ENCODE results near the gene VWA8.

DNA sequence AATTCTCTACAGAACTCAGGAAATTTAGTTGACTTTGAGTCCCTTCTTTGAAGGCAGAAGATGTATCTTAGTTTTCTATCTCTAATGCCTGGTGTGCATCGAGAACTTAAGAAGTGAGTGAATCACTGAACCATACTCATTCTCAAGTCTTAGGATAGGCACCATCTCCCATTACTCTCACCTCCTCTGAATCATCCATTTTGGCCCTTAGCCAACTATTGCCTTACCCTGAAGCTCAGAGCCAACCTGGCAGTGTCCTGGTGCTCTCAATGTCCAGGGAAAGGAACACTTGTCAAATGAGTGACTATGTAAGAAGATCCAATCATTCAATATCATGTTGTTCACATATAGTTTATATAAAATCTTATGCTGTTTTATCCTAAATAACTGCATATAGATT is 357.0 kb downstream of the VWA8 start:
- TF ChIP-seq, protein P1, sequence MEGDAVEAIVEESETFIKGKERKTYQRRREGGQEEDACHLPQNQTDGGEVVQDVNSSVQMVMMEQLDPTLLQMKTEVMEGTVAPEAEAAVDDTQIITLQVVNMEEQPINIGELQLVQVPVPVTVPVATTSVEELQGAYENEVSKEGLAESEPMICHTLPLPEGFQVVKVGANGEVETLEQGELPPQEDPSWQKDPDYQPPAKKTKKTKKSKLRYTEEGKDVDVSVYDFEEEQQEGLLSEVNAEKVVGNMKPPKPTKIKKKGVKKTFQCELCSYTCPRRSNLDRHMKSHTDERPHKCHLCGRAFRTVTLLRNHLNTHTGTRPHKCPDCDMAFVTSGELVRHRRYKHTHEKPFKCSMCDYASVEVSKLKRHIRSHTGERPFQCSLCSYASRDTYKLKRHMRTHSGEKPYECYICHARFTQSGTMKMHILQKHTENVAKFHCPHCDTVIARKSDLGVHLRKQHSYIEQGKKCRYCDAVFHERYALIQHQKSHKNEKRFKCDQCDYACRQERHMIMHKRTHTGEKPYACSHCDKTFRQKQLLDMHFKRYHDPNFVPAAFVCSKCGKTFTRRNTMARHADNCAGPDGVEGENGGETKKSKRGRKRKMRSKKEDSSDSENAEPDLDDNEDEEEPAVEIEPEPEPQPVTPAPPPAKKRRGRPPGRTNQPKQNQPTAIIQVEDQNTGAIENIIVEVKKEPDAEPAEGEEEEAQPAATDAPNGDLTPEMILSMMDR (IDR thresholded peaks at IDR 0.05), result no peak
- no peak for TF ChIP-seq POLR2A (IDR thresholded peaks at IDR 0.05)

Measured in thyroid gland (tissue), 4 donors.